Measurements from ENCODE around the gene THADA. TPM values are rescaled to one million over a fixed set of nuclear protein-coding genes. Genes with fewer than 3 reads are reported as not detected.

Gene THADA
- total RNA-seq, 2 donors from 2014 or later, result 23.7 to 69.5 TPM

DNA sequence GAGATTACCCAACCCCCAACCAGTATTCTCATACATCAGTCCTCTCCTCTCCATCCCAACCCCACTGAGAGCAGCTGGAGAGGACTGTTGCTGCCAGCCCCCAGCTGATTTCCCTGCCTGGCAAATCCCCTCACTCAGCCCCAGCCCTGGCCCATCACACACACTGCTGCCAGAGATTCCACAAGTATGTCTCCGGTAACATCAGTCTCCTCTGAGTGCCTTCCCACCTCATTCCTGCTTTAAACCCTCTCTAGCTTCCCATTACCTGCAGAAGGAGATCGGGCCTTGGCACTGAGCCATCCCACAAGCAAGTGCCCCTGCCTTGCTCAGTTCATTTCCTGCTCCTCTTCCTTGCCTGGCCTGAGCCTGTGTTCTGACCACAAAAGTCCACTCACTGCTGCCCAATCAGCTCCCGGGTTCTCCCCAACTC, 318.9 kb downstream of the THADA start:
- peaks cover 4 to 10% of the 10 kb centered on the region in 2 donors for H3K4me1 Mint-ChIP-seq (ENCODE audit: low read depth in 2 of 2)
- peaks cover 14% of the 10 kb centered on the region for H3K36me3 Mint-ChIP-seq

DNA sequence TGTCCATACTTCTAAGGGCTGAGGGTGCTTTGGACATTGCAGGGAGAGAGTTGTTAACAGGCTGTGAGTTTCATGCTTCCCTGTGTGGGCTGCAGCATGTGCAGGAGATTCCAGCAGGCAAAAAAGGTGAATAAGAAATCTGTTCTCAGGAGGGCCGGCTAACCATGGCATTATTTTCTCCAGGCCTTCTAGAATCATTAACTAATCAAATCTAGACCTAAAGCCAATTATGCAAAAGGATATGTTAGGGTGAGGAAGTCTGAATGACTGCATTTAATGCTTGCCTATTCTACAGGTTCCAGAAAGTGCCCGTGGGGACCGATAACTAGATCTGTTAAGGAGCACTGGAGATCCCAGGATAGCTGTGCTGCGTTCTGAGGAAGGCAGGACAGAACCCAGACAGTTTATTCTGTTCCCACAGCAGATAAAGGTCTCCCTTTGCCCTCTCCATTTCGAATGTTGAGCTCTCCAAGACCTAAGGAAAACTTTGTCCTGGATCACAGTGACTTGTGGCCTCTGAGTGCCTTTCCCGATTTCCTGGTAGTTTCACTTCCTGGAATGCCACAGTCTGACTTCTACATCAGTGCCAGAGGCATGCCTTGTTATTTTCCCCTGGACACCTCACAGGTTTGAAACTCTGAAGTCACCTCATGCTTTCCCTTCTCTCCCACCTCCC, 319.4 kb downstream of the THADA start:
- ATAC-seq (no peak), DNase-seq (ENCODE audit: low spot score) (no peak)
- Mint-ChIP-seq H3K4me3 (no peak overlapping the region), H3K36me3 (peaks cover 11% of the 10 kb centered on the region), H3K27me3 (no peaks in the 10 kb centered on the region), H3K4me1 (ENCODE audit: low read depth in 2 of 2) (peaks cover 4 to 10% of the 10 kb centered on the region in 2 donors), H3K27ac (no peak overlapping the region), H3K9me3 (no peaks in the 10 kb centered on the region)

More for the DNA sequence above, 318.9 kb downstream of the THADA start:
- DNase-seq (ENCODE audit: low spot score), result no peak
- Mint-ChIP-seq H3K9me3 (no peaks in the 10 kb centered on the region), H3K4me3 (no peak overlapping the region), H3K27ac (no peak overlapping the region), H3K27me3 (no peaks in the 10 kb centered on the region)
- no peak for ATAC-seq

DNA sequence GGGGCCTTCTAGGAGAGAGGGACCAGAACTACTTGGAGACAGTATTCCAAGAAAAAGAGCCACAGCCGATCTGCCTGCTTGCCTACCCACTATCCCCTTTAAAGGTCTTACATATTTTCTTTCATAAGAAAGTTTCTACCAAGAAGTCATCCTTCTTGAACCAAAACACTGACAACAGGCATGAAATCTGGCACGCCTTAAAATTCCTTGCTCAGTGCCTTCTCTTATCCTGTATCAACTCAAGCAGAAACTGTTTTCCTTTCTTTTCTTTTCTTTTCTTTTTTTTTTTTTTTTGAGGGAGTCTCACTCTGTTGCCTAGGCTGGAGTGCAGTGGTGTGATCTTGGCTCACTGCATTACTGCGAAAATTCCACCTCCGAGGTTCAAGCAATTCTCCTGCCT, 321.1 kb downstream of the THADA start:
- H3K27me3 Mint-ChIP-seq, result no peaks in the 10 kb centered on the region
- H3K4me3 Mint-ChIP-seq, result no peak overlapping the region
- H3K27ac Mint-ChIP-seq, result no peak overlapping the region
- H3K36me3 Mint-ChIP-seq, result peaks cover 2% of the 10 kb centered on the region
- H3K9me3 Mint-ChIP-seq, result no peaks in the 10 kb centered on the region
- DNase-seq (ENCODE audit: low spot score) (no peak), ATAC-seq (no peak)
- H3K4me1 Mint-ChIP-seq (ENCODE audit: low read depth in 2 of 2), result peaks cover 0 to 4% of the 10 kb centered on the region in 2 donors

DNA sequence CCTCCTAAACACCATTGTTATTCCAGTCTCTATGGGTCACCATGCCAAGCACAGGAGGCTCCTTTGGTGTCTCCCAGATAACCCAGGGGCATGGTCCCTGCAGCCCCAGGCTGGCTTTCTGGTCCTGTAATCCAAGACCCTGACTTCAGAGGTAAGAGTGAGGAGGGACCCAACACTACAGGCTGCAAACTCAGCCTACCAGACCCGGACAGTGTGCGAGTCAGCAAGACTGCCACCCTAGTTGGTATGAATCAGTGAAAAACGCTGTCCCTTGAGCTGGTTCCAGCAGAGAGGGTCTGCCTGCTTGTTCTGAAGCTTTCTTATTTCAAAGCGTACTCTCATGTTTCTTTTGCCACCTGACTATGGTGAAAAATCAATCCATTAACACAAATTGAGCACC, 321.8 kb downstream of the THADA start:
- no peak for ATAC-seq
- Mint-ChIP-seq H3K4me3 (no peak overlapping the region), H3K27me3 (no peaks in the 10 kb centered on the region), H3K4me1 (ENCODE audit: low read depth in 2 of 2) (peaks cover 0 to 4% of the 10 kb centered on the region in 2 donors), H3K9me3 (no peaks in the 10 kb centered on the region), H3K27ac (no peak overlapping the region), H3K36me3 (no peaks in the 10 kb centered on the region)
- DNase-seq (ENCODE audit: low spot score), result no peak

DNA sequence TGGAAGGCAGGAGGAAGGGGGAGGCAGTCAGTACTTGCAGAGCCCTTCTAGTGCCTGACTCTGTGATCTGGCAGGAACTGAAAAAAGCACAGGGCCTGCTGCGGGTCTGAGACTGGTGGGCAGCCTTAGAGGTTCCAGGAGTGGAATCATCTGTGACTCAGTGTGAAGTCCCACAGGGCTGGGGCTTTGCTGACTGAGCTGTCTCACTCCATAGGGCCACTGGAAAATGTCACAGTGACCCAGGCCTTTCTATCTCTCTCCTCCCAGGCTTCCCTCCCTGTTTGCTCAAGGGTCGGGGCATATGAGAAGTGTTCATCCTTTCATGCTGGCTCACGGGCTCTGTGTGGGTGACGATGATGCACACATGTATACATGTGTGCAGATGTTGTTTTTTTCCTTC, 322.3 kb downstream of the THADA start:
- Mint-ChIP-seq H3K27me3 (no peaks in the 10 kb centered on the region), H3K4me3 (no peak overlapping the region), H3K9me3 (no peaks in the 10 kb centered on the region), H3K27ac (no peak overlapping the region), H3K36me3 (no peaks in the 10 kb centered on the region), H3K4me1 (ENCODE audit: low read depth in 2 of 2) (peaks cover 4 to 5% of the 10 kb centered on the region in 2 donors)
- DNase-seq (ENCODE audit: low spot score) (no peak), ATAC-seq (peak; percentile 40 to 63)

DNA sequence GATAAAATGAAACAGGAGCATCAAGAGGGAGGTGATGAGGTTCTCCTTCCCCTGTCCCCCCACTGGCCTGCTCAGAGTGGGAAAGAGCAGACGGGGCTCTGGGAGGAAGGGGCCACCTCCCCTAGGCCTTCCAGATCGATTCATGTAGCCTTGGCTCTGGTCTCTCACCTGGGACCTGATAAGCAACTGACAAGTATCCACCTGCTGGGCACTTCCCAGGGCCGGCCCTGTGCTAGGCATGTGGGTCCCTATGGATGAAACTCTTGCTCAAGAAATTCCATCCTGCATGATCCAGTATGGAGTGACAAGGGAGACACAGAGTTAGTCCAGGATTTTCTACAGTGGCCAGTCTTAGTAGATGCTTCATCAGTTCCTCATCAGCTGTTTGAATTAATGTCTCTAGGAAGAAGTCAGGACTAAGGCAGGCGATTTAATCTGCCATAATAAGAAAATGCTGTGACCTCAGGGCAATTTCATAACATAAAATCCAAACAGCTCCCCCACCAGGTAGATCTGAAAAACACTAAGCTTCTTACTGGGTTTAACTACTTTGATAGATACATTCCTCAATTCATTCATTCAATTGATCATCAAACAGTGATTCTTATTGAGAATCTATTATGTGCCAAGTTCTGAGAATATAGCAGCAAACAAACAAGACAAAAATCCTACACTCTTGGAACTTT, 324.8 kb downstream of the THADA start:
- no peak for DNase-seq (ENCODE audit: low spot score)
- Mint-ChIP-seq H3K36me3 (no peaks in the 10 kb centered on the region), H3K27me3 (no peaks in the 10 kb centered on the region), H3K27ac (no peak overlapping the region), H3K4me1 (ENCODE audit: low read depth in 2 of 2) (peaks cover 0 to 5% of the 10 kb centered on the region in 2 donors), H3K9me3 (no peaks in the 10 kb centered on the region), H3K4me3 (no peak overlapping the region)
- ATAC-seq, result peak in 1 of 2 donors; percentile 52

DNA sequence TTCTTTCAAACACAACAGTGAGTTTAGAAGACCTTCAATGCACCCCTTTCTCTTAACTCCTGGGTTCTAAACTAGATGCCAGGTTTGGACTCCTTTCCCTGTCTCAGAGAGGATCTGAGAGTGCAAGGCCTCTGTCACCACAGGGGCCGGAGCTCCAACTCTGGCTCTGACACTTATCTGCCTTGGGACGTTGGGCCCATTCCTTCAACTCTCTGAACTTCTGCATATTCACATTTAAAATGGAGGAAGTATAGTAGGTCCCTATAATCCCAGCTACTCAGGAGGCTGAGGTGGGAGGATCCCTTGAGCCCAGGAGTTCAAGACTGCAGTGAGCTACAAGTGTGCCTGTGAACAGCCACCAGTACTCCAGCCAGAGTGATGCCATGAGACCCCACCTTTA, 325.4 kb downstream of the THADA start:
- no peak for ATAC-seq

DNA sequence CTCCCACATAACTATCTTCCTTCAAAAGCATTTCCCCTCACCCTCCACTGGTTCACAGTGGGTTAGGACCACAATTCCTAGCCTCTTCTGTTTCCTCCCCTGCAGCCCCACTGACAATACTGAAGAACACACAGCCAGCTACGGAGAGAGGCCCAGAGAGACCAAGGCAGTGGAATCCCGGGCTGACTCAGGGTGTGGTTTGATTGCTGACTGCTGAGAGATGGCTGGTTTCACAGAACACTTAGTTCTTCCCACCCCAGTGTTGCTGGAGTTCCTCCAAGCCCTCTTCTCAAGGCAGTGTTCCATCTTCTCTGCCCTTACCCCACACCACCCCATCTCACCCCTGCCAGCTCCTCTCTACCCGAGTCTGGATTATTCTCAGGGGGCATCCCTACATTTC, 326.1 kb downstream of the THADA start:
- DNase-seq (ENCODE audit: low spot score) (no peak), ATAC-seq (no peak)
- Mint-ChIP-seq H3K9me3 (no peaks in the 10 kb centered on the region), H3K4me1 (ENCODE audit: low read depth in 2 of 2) (peaks cover 0 to 5% of the 10 kb centered on the region in 2 donors), H3K36me3 (no peaks in the 10 kb centered on the region), H3K27ac (no peak overlapping the region), H3K27me3 (no peaks in the 10 kb centered on the region), H3K4me3 (no peak overlapping the region)

More for the DNA sequence above, 325.4 kb downstream of the THADA start:
- Mint-ChIP-seq H3K27ac (peak overlapping the region in 1 of 2 donors; percentile 70), H3K27me3 (no peaks in the 10 kb centered on the region), H3K36me3 (no peaks in the 10 kb centered on the region), H3K4me3 (no peak overlapping the region), H3K9me3 (no peaks in the 10 kb centered on the region), H3K4me1 (ENCODE audit: low read depth in 2 of 2) (peaks cover 0 to 5% of the 10 kb centered on the region in 2 donors)
- DNase-seq (ENCODE audit: low spot score), result no peak

DNA sequence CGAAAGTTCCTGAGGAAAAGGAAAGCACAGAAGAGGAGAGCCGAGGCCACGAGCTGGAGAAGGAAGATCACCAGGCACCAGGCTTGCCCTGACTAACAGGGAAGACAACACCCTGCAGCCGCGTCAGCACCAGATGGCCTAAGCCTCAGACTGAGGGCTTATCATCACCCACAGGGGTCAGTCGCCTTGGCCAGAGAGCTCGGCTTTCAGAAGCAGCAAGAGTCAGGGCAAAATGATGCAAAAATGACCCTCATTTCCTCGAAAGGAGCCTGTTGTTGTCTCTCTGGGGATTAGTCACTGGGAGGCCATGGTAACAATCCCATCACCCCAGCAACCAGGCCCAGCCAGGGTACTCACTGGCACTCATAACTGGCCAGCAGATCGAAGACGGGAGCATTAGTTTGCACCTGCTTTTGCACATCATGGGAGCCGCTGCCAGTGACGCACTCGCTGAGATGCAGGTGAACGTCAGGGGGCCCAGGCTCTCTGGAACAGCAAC, 326.7 kb downstream of the THADA start:
- no peaks in the 10 kb centered on the region for H3K27me3 Mint-ChIP-seq
- H3K9me3 Mint-ChIP-seq, result no peaks in the 10 kb centered on the region
- ATAC-seq (no peak), DNase-seq (ENCODE audit: low spot score) (no peak)
- peaks cover 0 to 5% of the 10 kb centered on the region in 2 donors for H3K4me1 Mint-ChIP-seq (ENCODE audit: low read depth in 2 of 2)
- no peaks in the 10 kb centered on the region for H3K36me3 Mint-ChIP-seq
- no peak overlapping the region for H3K4me3 Mint-ChIP-seq
- no peak overlapping the region for H3K27ac Mint-ChIP-seq

DNA sequence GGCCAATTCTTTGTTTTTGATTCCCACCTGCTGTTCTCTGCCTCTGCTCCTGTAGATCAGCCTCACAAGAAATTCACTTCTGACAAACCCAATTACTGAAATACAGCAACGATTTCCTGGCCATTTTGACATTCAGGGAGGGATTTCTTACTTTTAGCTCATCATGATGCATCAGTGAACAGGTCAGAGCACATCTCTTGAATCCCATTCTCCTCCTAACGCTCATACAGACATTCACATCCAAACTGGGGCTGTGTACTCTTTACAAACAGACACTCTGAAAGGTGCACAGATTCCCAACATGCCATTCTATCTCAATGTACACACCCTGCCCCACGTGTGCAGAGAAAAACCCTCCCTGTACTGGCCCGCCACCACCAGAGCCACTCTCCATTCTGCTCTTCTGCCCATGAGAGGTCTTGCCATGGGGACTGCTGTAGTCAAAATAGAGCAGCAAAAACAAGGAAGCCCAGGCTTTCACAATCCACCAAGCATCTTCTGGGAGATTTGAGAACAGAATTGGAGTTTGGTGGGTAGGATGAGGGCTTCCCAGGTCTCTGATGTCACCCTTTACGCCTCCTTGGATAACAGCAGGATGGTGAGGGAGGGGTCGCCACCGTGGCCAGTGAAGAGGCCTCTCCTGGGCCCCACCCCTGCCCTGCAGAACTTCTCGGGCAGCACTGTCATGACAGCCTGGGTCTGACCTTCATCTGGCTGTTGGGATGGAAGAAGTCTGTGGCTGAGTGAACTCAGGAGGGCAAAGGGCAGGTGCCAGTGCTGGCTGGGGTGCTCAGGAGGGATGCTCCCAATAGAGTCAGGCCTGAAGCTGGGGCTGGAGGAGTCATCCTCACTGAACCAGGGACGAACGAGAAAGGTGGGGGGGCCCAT, 327.5 kb downstream of the THADA start:
- Mint-ChIP-seq H3K4me3 (no peak overlapping the region), H3K4me1 (ENCODE audit: low read depth in 2 of 2) (peaks cover 0 to 5% of the 10 kb centered on the region in 2 donors), H3K9me3 (no peaks in the 10 kb centered on the region), H3K27me3 (no peaks in the 10 kb centered on the region), H3K36me3 (no peaks in the 10 kb centered on the region), H3K27ac (no peak overlapping the region)
- DNase-seq (ENCODE audit: low spot score) (no peak), ATAC-seq (no peak)

DNA sequence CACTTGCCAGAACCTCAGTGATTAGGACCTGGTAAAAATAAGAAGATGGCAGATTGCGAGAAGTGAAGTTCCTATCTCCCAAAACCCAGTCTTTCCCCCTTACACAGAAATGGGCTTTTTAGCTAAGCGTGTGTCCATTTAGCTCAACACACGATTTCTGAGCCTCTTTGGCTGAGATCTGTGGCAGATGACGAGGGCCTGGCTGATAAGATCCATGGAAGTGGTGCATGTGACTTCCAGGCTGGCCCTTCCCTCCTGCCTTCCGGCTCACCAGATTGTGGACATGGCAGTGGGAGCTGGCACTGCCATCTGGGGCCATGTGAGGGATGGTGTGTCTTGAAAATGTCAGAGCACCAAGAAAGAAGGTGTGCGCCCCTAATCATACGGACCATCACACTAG, 328.5 kb downstream of the THADA start:
- no peak overlapping the region for H3K27ac Mint-ChIP-seq
- no peaks in the 10 kb centered on the region for H3K36me3 Mint-ChIP-seq
- ATAC-seq (no peak), DNase-seq (ENCODE audit: low spot score) (no peak)
- H3K27me3 Mint-ChIP-seq, result no peaks in the 10 kb centered on the region
- no peak overlapping the region for H3K4me3 Mint-ChIP-seq
- H3K9me3 Mint-ChIP-seq, result no peaks in the 10 kb centered on the region
- H3K4me1 Mint-ChIP-seq (ENCODE audit: low read depth in 2 of 2), result peaks cover 0 to 5% of the 10 kb centered on the region in 2 donors

DNA sequence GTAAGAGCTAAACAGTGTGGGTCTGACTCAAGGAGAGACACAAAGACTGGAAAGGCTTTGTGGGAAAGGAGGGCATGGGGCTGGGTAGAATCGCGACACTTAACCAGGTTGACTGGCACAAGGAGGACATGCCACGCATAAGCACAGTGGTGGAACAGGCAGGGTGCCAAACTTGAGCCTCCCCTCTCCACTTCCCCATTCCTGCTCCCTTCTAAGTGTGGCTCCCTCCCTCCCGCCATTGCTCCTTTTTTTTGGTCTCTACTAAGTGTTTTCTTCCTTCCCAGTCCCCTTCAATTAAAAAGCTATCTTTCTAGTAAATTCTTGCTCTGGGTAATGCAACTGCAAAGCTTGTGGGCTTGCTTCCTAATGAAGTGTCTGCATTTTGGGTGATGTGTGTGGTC, 329.1 kb downstream of the THADA start:
- Mint-ChIP-seq H3K4me3 (no peak overlapping the region), H3K4me1 (ENCODE audit: low read depth in 2 of 2) (peaks cover 0 to 5% of the 10 kb centered on the region in 2 donors), H3K9me3 (no peaks in the 10 kb centered on the region), H3K27ac (no peak overlapping the region), H3K36me3 (no peaks in the 10 kb centered on the region), H3K27me3 (no peaks in the 10 kb centered on the region)
- ATAC-seq, result no peak
- no peak for DNase-seq (ENCODE audit: low spot score)

DNA sequence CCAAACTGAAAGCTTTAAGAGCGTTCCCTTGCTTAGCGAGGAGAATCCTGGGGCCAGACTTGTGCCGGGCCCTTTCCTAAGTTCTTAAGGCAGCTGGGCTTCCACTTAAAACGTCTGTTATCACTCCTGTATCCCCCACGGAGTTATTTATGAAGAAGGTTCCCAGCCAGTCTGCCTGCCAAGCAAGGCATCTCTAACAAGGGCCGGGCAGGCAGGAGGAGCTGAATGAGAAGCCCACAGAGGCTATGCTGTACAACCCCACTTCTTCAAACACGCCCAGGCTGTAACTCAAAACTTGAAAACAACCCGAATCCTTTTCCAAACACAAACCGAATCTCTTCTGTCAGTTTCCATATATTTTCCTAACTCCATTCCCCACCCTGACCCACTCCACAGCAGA, 330.4 kb downstream of the THADA start:
- DNase-seq (ENCODE audit: low spot score) (no peak), ATAC-seq (no peak)
- peaks cover 0 to 5% of the 10 kb centered on the region in 2 donors for H3K4me1 Mint-ChIP-seq (ENCODE audit: low read depth in 2 of 2)
- H3K9me3 Mint-ChIP-seq, result no peaks in the 10 kb centered on the region
- H3K27me3 Mint-ChIP-seq, result no peaks in the 10 kb centered on the region
- H3K36me3 Mint-ChIP-seq, result no peaks in the 10 kb centered on the region
- no peak overlapping the region for H3K4me3 Mint-ChIP-seq
- no peak overlapping the region for H3K27ac Mint-ChIP-seq
